NK-92 (cell line): ENCODE results near the gene ACTG1.

Experiments used
- DNase-seq: peaks from one replicate; lab custom pipeline; 2025; ENCODE audit not compliant: unreplicated experiment; lab: John Stamatoyannopoulos, UW

Gene ACTG1

DNA sequence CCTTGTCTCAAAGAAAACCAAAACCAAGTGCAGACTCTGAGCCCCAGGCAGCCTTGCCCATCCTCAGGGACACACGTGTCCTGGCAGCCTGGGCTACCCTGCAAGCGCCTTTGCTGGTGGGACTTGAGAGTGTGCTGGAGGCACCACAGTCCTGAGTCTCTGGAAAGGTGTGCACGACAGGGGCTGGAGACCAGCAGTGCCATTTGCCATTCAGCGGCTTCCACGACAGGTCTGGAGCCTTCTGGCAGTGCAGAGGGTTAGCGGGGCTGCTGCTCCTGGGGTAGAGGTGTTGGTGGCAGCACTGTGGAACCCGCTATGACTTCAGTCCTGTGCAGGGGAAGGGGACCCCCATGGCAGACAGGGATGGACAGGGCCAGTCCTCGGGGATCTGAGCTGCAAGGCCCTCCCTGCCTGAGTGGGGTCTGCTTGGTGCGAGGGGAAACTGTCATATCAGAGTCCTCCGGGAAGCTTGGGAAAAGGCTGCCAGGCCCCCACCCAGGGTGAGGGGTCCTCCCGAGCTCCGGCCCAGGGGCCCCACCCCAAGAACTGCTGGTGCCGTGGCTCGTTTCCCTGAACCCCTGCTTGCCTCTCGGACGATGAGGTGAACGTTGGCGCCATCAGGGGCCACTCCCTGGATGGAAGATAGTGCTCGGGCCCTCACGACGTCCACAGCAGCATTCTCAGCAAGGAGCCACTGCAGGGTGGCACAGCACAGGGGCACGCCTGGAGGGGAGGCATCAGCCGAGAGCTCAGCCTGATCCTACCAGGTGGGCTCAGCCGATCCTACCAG lies 32.8 kb upstream of the ACTG1 start:
- DNase-seq, result no peak

DNA sequence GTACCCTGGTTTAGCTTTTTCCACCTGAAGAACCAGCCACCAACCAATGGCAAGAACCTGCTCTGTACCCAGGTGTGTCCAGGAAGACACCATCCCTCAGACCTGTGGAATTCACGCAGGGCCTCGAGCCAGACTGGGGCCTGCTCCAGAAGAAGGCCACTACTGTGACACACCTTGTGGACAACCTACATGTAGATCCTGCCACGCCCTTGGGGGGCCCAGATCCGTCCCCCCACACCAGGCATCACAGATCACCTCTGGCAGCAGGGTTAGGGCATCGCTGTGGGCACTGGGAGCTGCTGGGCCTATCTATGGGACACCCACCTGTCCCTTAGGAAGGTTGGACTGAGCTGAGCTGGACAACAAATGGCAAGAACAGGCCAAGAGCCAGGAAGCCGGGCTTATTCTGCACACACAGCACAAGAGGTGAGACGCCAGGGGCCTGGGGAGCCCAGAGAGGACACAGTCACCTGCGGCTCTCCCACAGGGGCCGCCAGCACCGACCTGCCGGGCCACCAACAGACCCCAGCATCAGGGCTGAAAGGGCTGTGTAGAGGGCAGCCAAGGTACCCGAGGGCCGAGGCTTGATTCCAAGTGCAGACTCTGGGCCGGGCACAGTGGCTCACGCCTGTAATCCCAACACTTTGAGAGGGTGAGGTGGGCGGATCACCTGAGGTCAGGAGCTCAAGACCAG lies 31.8 kb upstream of the ACTG1 start:
- no peak for DNase-seq

DNA sequence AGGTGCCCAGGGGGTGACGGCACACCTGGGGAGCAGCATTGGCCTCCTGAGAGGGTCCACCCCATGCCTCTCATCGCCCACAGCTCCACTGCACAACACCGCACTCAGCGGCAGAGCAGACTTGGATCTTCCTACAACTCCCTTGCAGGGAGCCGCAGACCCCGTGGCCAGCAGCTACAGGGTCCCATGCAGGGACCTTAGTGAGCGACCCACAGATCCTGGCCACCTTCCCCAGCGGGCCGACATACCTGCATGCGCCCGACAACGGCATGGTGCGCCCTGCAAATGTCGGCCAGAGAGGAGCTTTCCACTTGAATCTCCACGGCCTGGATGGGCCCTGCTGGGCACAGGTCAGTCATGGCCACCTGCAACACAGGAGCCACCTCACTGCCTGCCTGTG lies 31.2 kb upstream of the ACTG1 start:
- DNase-seq, result no peak

DNA sequence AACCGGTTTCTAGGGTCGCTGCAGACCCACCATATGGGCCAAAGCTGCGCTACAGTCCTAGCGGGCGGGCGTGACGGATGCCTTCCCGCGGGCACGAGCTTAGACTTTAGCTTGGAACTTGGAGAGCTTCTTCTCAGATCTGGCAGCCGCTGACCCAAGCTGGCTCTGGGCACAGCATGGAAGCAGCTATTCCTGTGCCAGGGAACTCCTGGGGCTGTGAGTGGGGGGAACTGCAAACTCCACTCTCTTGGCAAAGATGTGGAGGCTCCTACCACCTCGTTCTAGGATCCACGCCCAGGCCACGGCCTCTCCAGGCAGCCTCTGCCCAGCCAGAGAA lies 30.7 kb upstream of the ACTG1 start:
- DNase-seq, result no peak

DNA sequence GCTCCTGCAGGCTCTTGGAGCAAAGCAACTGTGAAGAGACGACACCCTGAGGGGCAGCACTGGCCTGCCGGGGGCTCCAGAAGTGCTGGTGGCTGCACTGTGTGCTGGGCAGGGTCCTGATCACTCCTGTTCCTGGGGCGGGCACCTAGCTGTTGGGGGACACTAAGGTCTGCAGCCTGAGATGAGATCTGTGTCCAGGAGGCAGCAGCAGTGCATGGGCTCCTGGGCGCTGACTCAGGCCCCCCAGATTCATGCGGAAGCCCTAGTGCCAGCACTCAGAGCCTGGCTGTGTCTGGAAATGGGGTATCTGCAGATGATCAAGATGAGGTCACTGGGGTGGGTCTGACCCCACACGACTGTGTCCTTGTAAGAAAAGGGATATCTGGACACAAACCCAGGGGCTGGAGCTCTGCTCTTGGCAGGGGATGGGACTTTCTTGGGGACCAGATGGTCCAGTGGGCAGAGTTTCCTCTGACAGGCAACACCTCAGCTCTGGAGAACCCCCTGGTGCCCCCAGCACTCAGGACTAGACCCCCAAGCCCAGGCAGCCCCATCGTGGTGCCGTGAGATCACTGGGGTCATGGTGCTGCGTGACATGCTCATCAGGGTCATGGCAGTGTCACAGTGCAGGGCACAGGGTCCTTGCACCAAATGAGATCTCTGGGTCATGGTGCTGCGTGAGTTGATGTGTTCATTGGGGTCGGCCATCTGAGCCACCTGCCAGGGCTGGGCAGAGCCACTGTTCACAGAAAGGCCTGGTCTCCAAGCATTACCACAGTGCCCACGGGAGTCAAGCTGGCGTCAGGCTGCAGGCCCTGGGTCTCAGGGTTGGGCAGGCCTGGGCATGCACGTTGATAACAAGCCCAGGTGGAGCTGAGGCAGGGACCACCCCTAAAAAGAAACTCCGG lies 30.1 kb upstream of the ACTG1 start:
- DNase-seq, result no peak

DNA sequence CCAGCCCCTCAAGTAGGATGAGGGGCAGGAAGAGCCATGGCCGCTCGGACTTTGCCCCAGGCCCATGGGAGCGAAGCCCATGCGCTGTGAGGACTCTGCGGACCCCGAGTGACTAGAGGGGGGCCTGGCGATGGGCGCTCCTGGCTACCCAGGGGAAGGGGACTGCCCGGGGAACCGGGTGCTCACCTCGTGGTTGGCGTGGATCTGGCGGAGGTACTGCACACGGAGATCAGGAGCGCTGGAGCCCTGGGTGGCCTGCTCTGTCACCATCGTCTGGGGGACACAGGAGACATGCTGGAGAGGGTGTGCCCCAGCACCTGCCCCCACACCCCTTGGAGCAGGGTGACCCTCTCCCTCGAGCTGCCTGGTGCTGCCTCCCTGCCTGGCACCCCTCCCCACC lies 28.5 kb upstream of the ACTG1 start:
- no peak for DNase-seq

DNA sequence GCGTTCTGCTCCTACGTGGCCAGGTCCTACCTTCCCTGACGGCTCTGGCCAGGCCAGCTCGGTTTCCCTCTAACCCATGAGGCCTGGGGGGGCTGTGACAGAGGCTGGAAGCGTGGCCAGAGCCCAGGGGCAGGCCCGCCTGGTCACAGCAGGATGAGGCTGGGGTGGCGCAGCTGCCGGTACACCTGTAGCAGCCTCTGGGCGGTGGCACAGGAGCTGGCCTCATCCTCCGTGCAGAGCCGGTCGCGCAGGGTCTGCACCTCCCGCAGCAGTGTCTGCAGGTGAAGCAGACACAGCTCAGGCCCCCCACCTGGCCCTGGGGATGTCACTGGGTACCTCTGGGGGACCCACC lies 28.1 kb upstream of the ACTG1 start:
- DNase-seq, result no peak

DNA sequence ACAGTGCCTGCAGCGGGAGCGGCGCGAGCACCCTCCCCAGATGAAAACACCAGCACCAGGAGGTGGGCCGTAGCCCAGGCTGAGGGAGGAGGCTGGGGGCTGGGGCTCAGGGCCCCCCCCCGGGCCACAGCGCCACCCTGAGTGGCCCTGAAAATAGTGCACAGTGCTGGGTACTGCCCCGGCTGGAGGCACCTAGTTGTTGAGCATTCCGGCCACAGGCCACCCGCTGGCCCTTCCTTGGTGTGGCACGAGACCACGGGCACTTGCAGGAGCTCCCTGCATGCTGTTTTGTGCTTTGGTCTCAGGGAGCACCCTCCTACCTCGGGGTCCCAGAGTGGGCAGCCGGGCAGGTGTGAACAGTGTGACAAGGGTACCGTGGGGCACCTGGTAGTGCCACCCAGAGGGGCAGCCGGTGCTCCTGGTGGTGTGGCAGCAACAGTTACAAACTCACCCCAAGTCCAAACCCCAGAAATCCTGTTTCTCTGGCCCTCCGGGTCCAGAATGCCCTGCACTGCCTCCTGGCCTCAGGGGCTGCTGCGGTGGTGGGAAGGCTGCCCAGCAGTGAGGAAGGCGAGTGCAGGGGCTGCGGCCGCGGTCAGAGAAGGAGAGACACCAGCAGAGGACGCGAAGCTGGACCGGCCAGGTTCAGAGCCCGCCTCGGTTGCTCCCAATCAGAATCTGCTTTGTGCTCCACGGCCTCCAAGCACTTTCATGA lies 27.5 kb upstream of the ACTG1 start:
- DNase-seq, result no peak

DNA sequence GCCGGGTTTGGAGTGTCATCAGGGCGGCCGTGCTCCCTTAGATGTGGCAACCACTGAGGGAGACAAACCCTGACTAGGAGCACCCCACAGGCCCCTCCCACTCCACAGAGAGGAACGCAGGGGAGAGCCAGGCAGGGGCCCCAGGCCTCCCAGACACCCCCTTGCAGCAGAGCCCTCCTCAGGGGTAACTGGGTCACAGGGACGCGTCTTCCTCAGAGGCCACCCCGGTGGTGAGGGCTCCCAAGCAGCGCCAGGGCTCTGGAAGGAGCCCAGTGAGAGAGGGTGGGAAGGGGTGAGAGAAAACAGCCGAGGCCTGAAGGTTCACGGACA lies 26.9 kb upstream of the ACTG1 start:
- DNase-seq, result no peak

DNA sequence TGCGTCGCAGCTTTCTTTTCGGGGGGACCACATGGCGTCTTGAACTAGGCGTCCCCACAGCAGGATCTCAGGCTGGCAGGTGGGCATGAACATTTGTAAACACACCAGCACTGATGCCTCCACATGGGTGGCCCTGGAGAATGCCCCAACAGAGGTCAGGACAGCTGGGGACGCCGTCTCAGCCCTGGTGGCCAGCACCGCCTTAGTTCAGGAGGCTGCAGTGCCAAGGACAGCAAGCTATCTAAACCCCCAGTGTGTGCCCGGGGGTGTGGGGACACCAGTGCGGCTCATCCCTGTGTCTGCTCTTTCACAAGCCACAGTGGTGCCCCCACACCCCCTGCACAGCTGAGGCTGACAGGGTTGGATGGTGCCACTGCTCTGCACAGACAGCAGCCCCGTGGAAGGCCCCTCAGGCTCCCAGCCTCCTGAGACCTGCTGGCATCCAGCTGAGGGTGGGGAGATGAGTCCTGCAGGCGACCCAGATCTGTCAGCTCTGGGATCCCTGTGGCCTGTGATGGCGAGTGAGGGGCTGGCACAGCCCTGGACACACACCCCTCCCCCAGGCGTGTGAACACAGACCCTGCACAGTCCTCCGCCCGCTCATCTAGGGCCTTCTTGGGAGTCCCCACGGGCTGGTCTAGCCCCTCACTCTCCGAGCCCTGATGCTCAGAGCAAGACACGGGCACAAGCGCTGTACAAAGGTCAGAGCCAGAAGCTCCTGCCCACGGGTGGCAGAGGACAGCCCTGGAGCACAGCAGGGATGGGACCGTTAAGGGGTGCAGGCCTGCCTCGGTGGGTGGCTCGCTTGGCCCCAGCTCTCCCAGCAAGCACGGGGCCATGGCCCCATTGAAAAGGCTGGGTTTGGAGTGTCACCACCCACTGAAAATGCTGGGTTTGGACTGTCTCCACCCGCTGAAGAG lies 26.3 kb upstream of the ACTG1 start:
- DNase-seq, result no peak

DNA sequence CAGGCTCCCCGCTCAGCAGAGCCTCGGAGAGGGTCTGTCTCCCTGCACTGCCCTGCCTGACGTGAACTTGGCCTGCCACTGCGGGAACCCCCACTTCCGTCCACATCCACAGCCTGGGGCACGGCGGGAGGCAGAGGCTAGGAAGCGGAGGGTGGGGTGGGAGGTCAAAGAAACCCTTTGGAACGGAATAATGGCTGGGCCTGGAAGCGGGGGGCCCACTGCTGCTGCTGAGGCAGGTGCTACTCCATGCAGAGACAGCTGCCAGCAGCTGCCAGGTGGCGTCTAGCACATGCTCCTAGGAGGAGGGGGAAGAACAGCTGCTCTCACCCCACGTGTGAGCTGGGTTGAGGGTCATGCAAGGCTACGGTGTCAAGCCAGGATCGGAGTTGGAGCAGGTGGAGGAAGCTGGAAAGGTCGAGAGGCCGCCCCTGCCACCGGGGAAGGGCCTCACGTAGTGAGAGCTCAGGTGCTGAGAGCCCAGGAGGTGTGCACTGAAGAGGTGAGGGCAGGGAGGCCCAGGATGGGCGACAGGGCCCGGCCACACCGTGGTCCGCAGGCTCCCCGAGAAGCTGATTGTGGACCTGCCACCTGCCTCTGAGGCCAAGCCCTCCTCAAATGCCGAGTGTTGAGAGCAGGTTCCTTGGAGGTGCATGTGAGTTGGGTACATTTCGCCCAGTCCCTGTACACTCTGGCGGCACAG lies 25.4 kb upstream of the ACTG1 start:
- DNase-seq, result no peak

DNA sequence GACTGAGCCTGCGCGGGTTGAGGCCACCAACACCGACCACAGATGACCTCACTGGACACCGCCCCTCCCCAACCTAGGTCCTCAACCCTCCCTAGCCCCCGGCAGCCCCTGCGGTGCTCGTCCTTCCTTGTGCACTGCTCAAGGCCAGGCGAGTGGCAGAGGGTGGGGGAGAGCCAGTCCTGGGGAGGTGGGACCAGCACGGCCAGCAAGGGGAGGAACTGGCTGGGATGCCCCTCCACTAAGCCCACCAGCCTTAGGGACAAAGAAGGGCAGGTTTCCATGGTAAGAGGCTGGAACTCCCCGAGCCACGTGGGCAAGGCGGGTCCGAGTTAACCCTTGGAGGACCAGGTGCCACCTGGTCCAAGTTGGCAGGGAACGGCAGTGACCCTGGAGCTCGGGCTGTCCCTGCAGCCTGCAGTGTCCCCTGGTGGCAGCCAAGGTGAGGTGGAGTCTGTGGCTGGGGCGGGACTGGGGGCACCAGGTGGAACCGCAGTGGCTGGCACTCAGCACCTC lies 24.8 kb upstream of the ACTG1 start:
- no peak for DNase-seq

DNA sequence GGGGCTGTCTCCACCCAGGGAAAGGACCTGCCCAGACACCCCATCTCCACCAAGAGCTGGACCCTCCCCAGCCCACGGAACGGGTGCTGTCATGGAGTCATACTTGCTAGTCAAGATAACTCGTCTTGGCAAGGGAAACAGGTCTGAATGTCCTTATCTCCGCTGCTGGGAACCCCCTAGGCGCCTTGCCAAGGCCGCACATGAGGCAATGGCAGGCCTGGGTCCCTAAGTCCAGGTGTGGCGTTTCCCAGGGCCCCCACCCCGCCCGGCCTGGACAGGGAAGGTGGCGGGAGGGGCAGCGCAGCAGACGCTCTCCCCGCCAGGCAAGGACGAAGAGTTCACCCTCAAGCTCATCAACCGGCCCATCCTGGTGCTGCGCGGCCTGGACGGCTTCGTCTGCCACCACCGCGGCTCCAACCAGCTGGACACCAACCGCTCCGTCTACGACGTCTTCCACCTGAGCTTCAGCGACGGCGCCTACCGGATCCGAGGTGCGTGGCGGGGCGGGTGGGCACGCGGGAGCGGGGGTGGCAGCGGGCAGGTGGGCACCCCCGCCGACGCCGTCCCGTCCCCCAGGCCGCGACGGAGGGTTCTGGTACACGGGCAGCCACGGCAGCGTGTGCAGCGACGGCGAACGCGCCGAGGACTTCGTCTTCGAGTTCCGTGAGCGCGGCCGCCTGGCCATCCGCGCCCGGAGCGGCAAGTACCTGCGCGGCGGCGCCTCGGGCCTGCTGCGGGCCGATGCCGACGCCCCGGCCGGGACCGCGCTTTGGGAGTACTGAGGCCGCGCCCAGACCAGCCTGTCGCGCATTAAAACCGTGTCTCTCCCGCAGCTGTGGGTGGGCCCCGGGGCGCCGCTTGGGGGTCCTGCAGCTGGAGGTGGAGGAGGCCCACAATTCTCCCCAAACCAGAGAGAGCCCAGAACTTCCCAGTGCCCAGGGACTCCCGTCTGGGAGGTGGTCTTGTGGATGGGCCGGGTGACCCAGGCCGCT lies 24.0 kb upstream of the ACTG1 start:
- no peak for DNase-seq

DNA sequence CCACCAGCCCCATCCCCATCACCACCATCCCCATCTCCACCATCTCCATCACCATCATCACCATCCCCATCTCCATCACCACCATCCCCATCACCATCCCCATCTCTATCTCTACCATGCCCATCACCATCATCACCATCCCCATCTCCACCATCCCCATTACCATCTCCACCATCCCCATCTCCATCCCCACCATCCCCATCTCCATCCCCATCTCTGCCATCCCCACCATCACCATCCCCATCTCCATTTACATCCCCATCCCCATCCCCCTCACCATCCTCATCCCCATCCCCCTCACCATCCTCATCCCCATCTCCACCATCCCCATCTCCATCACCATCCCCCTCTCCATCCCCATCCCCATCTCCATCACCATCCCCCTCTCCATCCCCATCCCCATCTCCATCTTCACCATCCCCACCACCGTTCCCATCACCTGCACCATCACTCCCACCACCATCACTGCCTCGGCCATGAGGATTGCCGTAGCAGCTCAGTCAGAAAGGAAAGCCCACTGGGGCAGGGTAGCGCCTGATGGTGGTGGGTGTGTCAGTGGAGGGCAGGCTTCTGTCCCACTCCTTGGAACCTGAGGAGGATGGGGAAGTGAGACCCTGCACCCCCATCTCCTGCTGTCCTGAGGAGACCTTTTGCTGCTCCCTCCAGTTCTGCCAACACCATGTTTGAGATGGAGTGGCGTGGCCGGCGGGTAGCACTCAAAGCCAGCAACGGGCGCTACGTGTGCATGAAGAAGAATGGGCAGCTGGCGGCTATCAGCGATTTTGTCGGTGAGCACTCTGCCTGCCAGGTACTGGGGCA lies 23.1 kb upstream of the ACTG1 start:
- DNase-seq, result no peak

DNA sequence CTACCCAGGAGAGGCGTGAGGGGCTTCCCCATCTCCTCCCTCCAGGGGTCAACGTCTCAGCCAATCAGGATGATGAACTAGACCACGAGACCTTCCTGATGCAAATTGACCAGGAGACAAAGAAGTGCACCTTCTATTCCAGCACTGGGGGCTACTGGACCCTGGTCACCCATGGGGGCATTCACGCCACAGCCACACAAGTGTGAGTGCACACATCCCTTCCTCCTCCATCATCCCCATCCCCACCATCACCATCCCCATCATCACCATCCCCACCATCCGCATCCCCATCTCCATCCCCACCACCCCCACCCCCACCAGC lies 22.4 kb upstream of the ACTG1 start:
- no peak for DNase-seq

DNA sequence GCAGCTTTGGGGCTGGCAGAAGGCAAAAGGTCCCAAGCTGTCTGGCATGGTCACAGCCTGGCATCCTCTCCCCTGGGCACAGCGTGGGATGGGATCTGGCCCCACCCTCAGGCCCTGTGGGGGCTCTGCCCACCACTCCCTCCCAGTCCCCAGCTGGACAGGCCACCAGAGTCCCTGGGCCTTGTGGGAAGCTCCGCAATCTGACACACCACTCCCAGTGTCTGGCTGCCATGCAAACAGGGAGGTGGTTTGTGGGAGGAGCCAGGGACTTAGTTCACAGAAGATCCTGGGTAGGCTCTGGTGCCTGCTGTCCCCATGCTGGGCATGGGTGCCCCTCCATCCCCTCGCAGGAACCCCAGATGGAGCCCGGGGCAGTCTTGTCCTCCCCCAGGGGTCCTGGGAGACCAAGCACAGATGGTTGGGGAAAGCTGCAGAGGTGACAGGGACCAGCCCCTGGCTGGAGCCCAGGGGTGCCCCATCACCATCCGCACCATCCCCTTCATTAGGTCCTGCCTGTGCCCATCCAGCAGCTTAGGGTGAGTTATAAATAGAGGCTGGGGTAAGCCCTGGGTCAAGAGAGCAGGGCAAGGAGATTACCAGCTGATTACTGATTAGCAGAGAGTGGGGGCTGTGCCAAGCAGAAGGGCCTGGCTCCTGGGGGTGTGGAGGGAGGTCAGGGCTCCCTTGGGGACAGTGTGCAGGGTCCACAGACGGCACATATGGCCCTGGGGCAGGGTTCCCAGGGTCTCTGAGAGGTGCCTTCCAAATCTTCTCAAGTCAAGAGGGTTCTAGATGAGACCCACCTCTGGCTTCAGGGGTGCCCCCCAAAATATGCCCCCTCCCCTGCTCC lies 21.8 kb upstream of the ACTG1 start:
- DNase-seq, result no peak
